ENCODE data around the gene FBXL17.

Gene FBXL17

GRCh38 chr5:107826311-107827000 lies 555.4 kb downstream of the FBXL17 start:
- Mint-ChIP-seq H3K9me3 (peaks cover 7% of the 10 kb centered on the region), H3K4me1 (ENCODE audit: low read depth) (no peaks in the 10 kb centered on the region), H3K4me3 (no peak overlapping the region), H3K27me3 (ENCODE audit: low read depth) (peaks cover 27% of the 10 kb centered on the region), H3K27ac (no peak overlapping the region), H3K36me3 (ENCODE audit: low read depth) (no peaks in the 10 kb centered on the region)
- no peak for DNase-seq (ENCODE audit: low spot score)

DNA sequence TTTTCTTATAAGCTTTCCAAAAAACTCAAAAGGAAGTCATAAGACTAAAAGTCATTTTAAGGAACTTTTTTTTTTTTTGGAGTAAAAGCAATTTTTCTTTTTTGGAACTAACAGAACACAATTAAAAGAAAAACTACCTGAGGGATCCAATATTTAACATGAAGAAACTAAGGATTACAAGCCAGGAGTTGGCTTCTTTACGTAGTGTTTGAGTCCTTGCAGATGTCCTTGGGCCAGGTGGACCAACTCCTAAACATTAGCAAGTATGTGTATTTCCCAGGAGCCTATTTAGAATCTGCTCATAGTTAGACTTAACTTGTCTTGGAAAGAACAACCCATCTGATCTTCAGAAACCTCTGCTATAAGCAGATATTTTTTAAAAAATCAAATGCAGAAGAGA lies 557.1 kb downstream of the FBXL17 start:
- Mint-ChIP-seq H3K4me1 (ENCODE audit: low read depth) (no peaks in the 10 kb centered on the region), H3K27ac (no peak overlapping the region), H3K36me3 (ENCODE audit: low read depth) (no peaks in the 10 kb centered on the region), H3K9me3 (peaks cover 7% of the 10 kb centered on the region), H3K4me3 (no peak overlapping the region), H3K27me3 (ENCODE audit: low read depth) (peaks cover 14% of the 10 kb centered on the region)
- no peak for DNase-seq (ENCODE audit: low spot score)

DNA sequence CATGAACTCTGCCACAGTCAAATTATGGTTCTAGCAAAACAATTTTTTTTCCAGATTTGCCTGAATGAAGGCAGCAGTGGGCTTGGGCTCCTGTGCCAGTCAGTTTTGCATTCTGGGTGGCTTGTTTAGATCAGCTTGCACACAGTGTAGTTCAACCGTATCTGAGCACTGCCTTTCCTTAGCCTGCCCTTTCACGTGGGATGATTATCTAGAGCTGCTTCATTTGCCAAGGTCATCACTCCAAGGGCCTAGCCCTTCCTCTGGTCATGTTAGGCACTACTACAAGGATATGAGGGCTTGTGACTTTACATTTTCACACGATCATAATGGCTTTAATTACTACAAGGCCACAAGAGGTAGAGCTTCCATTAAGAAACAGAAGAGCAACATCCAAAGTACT lies 560.6 kb downstream of the FBXL17 start:
- Mint-ChIP-seq H3K27me3 (ENCODE audit: low read depth) (peaks cover 7% of the 10 kb centered on the region), H3K36me3 (ENCODE audit: low read depth) (no peaks in the 10 kb centered on the region), H3K9me3 (peaks cover 11% of the 10 kb centered on the region), H3K27ac (no peak overlapping the region), H3K4me1 (ENCODE audit: low read depth) (no peaks in the 10 kb centered on the region), H3K4me3 (no peak overlapping the region)
- no peak for DNase-seq (ENCODE audit: low spot score)

- DNase-seq (ENCODE audit: low spot score) = no peak
- Mint-ChIP-seq H3K27me3 (ENCODE audit: low read depth) (peaks cover 7% of the 10 kb centered on the region), H3K4me3 (no peak overlapping the region), H3K27ac (no peak overlapping the region), H3K4me1 (ENCODE audit: low read depth) (no peaks in the 10 kb centered on the region), H3K36me3 (ENCODE audit: low read depth) (no peaks in the 10 kb centered on the region), H3K9me3 (peaks cover 11% of the 10 kb centered on the region)
These were observed 561.5 kb downstream of the FBXL17 start for GRCh38 chr5:107820429-107820828.

- no peak for DNase-seq (ENCODE audit: low spot score)
- H3K4me3 Mint-ChIP-seq = no peak overlapping the region
- H3K27me3 Mint-ChIP-seq (ENCODE audit: low read depth) = peaks cover 7% of the 10 kb centered on the region
- H3K4me1 Mint-ChIP-seq (ENCODE audit: low read depth) = no peaks in the 10 kb centered on the region
- H3K36me3 Mint-ChIP-seq (ENCODE audit: low read depth) = no peaks in the 10 kb centered on the region
- H3K9me3 Mint-ChIP-seq = peaks cover 11% of the 10 kb centered on the region
- H3K27ac Mint-ChIP-seq = no peak overlapping the region
These were observed 563.9 kb downstream of the FBXL17 start for GRCh38 chr5:107817951-107818350.

DNA sequence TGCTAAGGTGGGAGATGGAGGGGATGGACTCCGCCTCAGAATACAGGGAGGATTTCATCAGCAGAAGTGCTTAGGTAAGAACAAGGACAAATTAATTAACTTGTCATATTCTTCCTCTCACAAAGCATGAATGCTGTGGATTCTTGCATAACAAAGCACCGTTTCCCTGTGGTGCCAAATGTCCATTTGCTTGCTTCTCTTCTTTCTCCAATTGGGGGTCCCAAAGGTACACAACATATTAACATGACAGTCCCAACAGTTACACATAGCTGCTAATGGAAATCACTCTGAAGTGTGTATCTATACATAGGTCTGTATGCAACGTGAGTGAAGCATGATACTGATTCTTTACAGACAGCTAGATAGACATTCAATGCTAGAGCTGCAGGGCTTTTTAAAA lies 564.5 kb downstream of the FBXL17 start:
- Mint-ChIP-seq H3K4me3 (no peak overlapping the region), H3K4me1 (ENCODE audit: low read depth) (no peaks in the 10 kb centered on the region), H3K27ac (no peak overlapping the region), H3K9me3 (peaks cover 9% of the 10 kb centered on the region), H3K36me3 (ENCODE audit: low read depth) (no peaks in the 10 kb centered on the region), H3K27me3 (ENCODE audit: low read depth) (peaks cover 7% of the 10 kb centered on the region)
- no peak for DNase-seq (ENCODE audit: low spot score)

DNA sequence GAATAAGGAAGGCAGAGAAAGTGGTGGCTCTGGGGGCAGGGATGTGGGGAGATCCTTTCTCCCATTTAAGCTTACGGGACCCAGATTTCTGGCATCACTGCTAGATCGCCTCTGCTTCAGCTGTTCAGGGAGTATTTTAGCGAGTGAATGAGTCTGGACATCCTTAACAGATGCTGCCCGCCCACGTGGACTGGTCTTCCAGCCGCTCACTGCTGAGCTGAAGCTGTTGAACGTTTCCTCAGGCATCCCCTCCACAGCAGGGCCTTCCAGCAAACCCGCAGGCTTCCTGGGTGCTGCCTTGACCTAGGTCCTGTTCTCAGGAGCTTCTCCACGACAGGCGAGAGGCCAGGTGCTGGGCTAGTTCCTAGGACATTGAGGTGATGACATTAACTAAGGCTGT lies 566.8 kb downstream of the FBXL17 start:
- H3K27ac Mint-ChIP-seq = no peak overlapping the region
- DNase-seq (ENCODE audit: low spot score) = no peak
- H3K9me3 Mint-ChIP-seq = peaks cover 4% of the 10 kb centered on the region
- no peaks in the 10 kb centered on the region for H3K36me3 Mint-ChIP-seq (ENCODE audit: low read depth)
- no peaks in the 10 kb centered on the region for H3K4me1 Mint-ChIP-seq (ENCODE audit: low read depth)
- no peak overlapping the region for H3K4me3 Mint-ChIP-seq
- H3K27me3 Mint-ChIP-seq (ENCODE audit: low read depth) = peaks cover 19% of the 10 kb centered on the region

DNA sequence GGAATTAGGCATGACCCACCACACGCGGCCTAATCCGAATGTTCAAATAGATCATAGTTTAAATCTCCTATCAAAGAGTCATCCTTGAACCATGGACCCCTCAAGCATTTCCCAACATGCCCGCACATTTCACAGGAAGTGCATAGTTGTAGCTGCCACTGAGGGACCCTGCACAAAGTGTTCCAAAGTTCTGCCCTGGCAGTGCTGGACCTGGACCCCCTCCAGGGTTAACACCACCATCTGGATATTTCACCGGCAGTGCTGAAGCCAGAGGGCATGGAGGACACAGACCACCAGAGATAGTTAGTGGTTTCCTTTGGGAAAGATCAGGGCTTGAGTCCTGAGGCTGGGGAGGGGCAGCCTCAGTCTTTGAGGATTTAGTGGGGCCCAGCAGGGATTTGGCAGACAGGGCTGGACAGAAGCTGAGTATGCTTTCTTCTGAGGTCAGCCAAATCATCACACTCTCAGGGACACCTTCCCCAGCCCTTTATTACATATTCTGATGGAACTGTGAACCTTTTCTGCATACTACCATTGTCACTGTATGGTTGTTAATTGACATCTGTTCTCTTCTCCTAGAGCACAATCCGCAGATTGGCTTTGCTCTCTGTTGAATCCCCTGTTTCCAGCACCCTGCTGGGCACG lies 567.6 kb downstream of the FBXL17 start:
- Mint-ChIP-seq H3K27me3 (ENCODE audit: low read depth) (peaks cover 16% of the 10 kb centered on the region), H3K9me3 (peaks cover 3% of the 10 kb centered on the region), H3K27ac (no peak overlapping the region), H3K4me3 (no peak overlapping the region), H3K36me3 (ENCODE audit: low read depth) (no peaks in the 10 kb centered on the region), H3K4me1 (ENCODE audit: low read depth) (no peaks in the 10 kb centered on the region)
- DNase-seq (ENCODE audit: low spot score) = no peak

- Mint-ChIP-seq H3K27ac (no peak overlapping the region), H3K4me1 (ENCODE audit: low read depth) (no peaks in the 10 kb centered on the region), H3K9me3 (no peaks in the 10 kb centered on the region), H3K27me3 (ENCODE audit: low read depth) (peaks cover 14% of the 10 kb centered on the region), H3K4me3 (no peak overlapping the region), H3K36me3 (ENCODE audit: low read depth) (no peaks in the 10 kb centered on the region)
- DNase-seq (ENCODE audit: low spot score) = no peak
These were observed 568.3 kb downstream of the FBXL17 start for GRCh38 chr5:107813559-107813958.

DNA sequence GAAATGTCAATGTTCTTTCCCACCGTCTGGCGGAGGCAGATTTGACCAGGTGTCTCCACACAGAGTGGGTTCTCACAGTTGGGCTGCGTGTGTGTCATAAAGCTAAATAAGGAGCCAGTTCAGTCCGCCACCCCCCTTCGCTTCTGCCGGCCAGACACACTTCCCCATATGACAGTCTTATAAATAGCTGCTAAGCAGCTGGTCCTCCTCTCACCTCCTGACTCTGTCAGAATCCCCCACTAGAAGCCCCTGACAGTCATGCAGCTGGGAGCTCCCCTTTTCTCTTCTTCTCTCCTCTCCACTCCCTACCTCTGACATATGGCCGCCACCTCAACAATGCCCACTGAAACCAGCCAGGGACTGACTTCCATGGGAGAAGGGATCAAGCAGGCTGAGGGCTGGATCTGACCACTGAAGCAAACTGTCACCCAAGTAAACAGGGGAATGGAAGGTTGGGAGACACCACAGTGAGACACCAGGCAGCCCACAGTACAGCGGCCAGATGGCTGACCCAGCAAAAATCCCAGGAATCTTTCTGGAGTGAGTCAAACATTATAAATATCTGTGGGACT lies 569.2 kb downstream of the FBXL17 start:
- DNase-seq (ENCODE audit: low spot score) = no peak
- H3K27me3 Mint-ChIP-seq (ENCODE audit: low read depth) = peaks cover 14% of the 10 kb centered on the region
- no peak overlapping the region for H3K4me3 Mint-ChIP-seq
- no peaks in the 10 kb centered on the region for H3K4me1 Mint-ChIP-seq (ENCODE audit: low read depth)
- no peaks in the 10 kb centered on the region for H3K36me3 Mint-ChIP-seq (ENCODE audit: low read depth)
- no peak overlapping the region for H3K27ac Mint-ChIP-seq
- H3K9me3 Mint-ChIP-seq = no peaks in the 10 kb centered on the region

DNA sequence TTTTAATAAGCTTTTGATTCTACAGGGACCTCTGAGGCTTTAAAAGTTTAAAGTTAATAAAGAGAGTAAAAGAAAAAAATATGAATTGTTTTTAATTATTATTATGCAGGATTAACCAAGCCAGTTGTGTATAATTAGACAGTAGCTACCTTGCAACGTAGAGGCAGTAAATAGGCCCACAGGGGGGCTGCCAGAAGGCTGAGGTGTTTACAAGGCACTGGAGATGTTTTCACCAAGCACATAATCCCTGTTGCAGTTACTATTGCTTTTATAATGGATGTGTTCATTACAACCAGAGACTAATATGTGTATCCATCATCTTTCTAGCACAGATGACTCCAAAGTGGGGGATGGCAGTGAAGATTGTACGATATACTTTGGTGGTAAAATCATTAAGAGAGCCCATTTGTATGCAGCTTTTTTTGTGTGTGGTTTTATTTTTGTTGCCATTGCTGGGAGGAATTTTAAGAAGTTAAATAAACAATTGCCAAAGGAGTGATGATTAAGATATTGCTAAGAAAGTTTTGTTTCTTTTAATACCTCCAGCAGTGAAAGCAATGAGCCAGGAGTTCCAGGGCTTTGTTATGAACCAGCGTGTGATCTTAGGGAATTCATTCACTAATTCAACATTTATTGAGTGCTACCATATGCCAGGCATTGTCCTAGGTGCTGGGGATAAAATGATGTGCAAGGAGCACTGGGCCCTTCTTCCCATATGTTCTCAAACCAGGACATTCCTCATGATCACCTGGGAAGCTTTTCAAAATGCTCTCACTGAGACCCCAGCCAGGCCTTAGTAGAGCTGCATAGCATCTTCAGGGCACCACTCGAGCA lies 572.5 kb downstream of the FBXL17 start:
- no peak overlapping the region for H3K4me3 Mint-ChIP-seq
- no peak for DNase-seq (ENCODE audit: low spot score)
- peaks cover 5% of the 10 kb centered on the region for H3K4me1 Mint-ChIP-seq (ENCODE audit: low read depth)
- peaks cover 12% of the 10 kb centered on the region for H3K27me3 Mint-ChIP-seq (ENCODE audit: low read depth)
- H3K27ac Mint-ChIP-seq = no peak overlapping the region
- no peaks in the 10 kb centered on the region for H3K9me3 Mint-ChIP-seq
- H3K36me3 Mint-ChIP-seq (ENCODE audit: low read depth) = no peaks in the 10 kb centered on the region
